Stimulated activated CD8-positive, alpha-beta memory T cell treated with anti-CD3 and anti-CD28 coated beads, Interleukin-15, amount 100 ng/mL, for 4 hours (primary cell): Measurements from ENCODE around the gene NFAT5.
"Not testable (repeated sequence)": the region's sequence is repeated elsewhere in the genome, so short reads cannot be mapped to it uniquely, and the experiment has no call there.

Source experiments
- DNase-seq, 2 donors: peaks; one replicate each; pipeline ENCODE4 v3.0.0-alpha.2; 2020; ENCODE audit warnings: low read depth in 2 of 2

Gene NFAT5

DNA sequence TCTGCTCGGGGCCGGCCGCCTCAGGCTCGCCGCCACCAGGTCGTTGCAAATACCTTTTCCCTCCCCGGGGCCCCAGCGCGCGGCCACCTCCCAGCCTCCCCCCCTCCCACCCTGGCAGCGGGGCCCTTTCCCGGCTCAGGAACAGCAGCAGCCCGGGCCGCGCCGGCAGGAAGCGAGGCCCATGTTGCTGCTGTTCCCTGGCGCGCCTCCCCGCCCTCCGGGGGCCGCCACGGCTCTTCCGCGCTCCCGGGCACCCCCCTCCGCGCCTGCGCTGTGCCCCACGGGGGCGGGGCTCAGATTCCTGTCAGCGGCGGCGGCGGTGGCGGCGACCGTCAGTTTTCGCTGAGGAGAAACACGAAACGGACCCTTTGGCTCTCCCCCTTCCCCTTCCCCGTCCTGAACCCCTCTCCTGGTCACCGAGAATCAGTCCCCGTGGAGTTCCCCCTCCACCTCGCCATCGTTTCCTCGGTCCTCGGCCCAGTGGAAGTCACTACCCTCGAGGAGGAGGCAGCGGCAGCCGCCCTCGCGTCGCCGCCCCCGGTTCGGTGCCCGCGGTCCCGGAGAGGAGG lies at the start of gene NFAT5:
Gene NFAT5, plus strand, starts transcription at position 296 of the 569 bp plus-strand sequence. CDS start 336 bp downstream, outside the sequence.
- DNase-seq = peak; percentile 63 to 82

- DNase-seq = not testable (repeated sequence)
Observed at GRCh38 chr16:69517914-69518313, 47.9 kb upstream of the NFAT5 start.

DNA sequence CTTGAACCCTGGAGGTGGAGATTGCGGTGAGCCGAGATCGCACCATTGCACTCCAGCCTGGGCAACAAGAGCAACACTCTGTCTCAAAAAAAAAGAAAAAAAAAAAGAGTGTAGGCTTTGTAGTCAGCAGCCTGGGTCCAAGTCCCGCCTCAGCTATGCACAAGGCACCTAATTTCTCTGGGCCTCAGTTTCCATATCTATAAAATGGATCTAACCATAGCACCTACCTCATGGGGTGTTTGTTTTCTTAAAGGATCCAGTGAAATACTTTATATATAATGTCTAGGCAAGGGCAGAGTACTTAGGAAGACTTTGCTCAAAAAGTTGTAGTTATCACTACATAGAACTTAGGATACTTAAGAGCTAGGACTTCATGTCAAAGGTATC lies 45.4 kb upstream of the NFAT5 start:
- no peak for DNase-seq

GRCh38 chr16:69520800-69521602 lies 44.8 kb upstream of the NFAT5 start:
- DNase-seq = no peak

GRCh38 chr16:69522041-69522578 lies 43.7 kb upstream of the NFAT5 start:
- no peak for DNase-seq

GRCh38 chr16:69522732-69523404 lies 42.9 kb upstream of the NFAT5 start:
- no peak for DNase-seq

GRCh38 chr16:69523566-69524305 lies 42.0 kb upstream of the NFAT5 start:
- no peak for DNase-seq

- no peak for DNase-seq
Observed at GRCh38 chr16:69526831-69527655, 38.7 kb upstream of the NFAT5 start.

DNA sequence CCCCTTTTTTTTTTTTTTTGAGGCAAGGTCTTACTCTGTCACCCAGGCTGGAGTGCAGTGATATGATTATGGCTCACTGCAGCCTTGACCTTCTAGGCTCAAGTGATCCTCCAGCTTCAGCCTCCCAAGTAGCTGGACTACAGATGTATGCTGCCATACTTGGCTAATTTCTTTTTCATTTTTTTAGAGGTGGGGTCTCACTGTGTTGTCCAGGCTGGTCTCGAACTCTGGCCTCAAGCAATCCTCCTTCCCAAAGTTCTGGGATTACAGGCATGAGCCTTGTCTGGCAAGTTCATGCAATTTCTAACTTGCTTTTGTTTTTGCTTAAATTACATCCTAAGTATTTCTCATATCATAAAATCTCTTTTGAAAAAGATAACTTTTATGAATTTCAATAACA lies 33.8 kb upstream of the NFAT5 start:
- DNase-seq = no peak

DNA sequence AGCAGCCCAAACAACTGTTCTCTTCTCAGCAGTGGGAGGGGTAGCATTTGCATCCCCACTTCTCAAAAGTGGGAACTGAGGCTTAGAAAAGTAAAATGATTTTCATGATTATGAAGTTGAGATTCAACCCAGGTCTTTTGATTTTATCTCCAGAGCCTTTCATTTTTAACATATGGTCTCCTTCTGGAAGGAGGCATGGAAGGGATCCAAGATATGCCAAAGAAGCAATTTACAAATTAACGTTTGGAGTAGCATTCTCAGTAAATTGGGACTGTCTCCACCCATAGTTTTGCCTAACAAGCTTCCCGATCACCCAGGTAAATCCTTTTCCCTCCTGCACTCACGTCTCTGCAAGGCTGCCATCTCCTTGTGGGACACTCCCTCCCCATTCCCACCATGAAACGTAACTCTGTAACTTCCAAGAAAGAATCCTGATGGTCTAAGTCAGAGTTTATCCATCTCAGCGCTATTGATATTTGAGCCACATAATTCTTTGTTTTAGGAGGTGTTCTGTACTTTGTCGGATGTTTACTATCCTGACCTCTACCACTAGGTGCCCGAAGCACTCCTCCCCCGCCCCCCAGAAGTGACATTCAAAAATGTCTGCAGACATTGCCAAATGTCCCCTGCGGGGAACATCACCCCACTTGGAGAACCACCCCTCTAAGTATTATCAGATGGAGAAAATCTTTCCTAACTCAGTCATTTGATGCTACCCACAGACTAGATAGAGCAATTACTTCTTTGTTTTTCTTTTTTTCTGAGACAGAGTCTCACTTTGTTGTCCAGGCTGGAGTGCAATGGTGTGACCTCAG lies 32.9 kb upstream of the NFAT5 start:
- DNase-seq = no peak

DNA sequence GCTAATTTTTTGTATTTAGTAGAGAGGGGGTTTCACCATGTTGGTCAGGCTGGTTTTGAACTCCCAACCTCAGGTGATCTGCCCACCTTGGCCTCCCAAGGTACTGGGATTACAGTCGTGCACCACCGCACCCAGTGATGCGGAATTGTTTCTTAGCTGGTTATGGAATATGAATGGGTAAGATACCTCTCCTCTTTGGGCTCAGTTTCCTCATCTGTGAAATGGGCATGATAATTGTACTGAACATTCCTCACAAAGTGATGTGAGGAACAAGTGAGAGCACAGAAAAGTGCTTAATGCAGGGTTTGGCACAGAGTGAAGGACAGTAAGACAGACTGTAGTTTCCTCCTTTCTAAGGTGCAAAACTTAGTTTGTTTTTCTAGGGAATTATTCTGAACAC lies 31.0 kb upstream of the NFAT5 start:
- no peak for DNase-seq

DNA sequence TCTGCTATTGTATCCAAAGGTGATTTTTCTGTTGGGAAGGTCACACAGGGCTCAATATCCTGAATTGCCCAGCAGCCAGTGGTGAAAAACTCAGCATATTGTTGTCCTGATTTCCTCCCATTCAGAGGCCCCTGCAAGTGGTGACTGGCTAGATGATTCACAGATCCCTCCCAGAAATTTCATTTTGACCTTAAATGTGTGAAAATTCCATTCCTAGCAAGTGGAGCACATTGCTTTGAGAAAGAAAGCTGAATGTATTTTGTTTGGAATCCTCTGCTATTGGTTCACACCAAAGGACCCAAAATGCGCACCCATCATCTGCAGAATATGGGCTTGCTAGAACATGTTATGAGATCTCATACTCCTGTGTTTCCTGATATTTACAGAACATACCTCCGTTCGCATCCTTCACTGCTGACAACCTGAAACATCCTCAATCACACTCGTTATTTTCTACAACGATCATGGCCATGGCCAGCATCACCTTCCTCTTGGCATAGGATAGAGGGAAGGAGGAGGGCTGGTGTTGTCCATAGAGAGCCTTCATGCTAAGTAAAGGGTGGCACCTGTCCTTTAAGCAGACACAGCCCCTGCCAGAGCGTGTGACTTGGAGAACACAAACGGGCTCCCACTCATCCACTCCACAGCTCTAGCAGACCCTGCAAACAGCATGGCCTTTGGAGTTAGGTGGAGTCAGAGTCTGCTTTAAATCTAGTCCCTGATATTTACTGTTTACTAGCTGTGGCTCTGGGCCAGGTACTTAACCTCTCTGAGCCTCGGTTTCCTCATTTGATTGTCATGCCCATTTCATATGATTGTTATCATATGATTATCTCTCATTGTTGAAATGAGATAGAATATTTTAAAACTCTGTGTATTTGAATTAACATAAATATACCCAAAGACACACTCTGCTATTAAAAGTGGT lies 30.4 kb upstream of the NFAT5 start:
- no peak for DNase-seq

- no peak for DNase-seq
Observed at GRCh38 chr16:69537706-69538080, 28.1 kb upstream of the NFAT5 start.

DNA sequence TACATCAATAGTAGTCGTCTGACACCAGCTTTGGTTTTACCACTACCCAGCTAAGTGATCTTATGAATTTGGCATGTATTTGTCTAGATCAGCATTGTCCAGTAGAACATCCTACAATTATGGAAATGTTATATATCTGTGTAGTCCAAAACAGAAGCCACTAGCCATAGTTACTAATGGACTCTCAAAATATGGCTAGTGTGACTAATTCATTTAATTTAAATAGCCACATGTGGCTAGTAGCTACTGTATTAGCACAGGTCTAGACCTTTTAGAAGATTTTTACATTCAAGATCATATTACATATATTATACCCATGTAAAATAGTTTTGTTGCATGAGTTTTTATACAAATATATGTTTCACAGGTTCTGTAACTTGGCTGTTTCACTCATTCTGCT lies 27.0 kb upstream of the NFAT5 start:
- DNase-seq = no peak

DNA sequence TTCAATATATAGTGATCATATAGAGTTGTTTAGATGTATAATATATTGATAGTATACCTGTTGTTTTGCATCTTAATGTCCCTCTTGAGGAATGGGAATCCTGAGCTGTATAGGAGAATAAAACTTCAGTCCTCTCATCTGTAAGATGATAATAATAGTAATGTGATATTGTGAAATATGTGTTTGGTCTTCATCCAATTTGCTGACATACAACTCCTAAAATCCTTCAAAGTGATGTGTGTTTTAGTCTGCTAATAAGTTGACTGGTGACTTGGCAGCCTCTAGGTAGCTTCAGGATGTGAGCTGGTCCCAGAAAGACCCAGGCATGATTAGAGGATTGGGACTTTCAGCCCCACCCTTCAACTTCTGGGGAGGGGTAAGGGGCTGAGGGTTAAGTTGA lies 22.8 kb upstream of the NFAT5 start:
- DNase-seq = no peak

DNA sequence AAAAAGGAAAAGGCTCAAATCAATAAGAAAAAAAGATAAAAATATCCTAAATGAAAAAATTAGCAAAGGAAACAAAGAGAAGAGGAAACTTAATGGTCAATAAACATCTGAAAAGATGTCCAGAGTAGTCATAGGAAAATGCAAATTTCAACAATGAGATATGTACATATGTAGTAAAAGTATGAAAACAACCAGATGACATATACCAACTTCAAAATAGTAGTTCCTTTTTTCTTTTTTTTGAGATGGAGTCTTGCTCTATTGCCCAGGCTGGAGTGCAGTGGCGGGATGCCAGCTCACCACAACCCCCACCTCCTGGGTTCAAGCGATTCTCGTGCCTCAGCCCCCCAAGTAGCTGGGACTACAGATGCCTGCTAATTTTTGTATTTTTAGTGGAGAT lies 21.7 kb upstream of the NFAT5 start:
- DNase-seq = no peak

DNA sequence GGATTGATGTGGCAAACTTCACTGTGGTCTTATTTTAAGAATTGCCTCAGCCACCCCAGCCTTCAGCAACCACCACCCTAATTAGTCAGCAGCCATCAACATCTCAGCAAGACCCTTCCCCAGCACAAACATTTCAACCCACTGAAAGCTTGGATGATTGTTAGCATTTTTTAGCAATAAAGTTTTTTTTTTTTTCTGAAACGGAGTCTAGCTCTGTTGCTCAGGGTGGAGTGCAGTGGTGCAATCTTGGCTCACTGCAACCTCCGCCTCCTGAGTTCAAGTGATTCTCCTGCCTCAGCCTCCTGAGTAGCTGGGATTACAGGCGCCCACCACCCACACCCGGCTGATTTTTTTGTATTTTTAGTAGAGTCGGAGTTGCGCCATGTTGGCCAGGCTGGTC lies 19.1 kb upstream of the NFAT5 start:
- DNase-seq = not testable (repeated sequence)

- DNase-seq = no peak
Observed at GRCh38 chr16:69553332-69553731, 12.4 kb upstream of the NFAT5 start.

DNA sequence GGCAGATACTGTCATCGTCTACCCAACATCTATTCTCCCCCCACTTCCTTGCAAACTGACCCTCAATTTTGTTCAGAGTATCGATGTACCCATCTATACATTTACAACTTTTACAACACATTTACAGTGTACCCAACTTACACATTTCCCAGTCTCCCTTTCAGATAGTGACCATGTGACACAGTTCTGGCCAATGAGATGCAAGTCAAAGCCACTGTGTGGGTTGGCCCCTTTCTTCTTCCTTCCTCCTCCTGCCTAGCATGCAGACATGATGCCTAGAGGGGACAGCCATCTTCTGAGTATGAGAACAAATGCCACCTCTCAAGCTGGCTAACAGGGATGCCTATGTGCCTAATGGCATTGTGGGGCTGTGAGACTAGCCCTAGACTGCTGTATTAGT lies 11.3 kb upstream of the NFAT5 start:
- DNase-seq = no peak
